Cortex of kidney (tissue), 1 donor: ENCODE results near the gene PHLDB3.
"Not testable (repeated sequence)": the region's sequence is repeated elsewhere in the genome, so short reads cannot be mapped to it uniquely, and the experiment has no call there.

Source experiments
- DNase-seq: peaks from one replicate; lab custom pipeline; 2025; lab: John Stamatoyannopoulos, UW

Gene PHLDB3

GRCh38 chr19:43504426-43505185 lies at the start of gene PHLDB3:
TSS of gene PHLDB3 (minus strand) at chr19:43504746. CDS start at chr19:43504118, 628 bp downstream.
- no peak for DNase-seq

GRCh38 chr19:43553656-43554055 lies 49.1 kb upstream of the PHLDB3 start:
- no peak for DNase-seq

- no peak for DNase-seq
Measured at GRCh38 chr19:43552616-43553015, 48.1 kb upstream of the PHLDB3 start.

GRCh38 chr19:43552198-43552450 lies 47.6 kb upstream of the PHLDB3 start:
- no peak for DNase-seq

DNA sequence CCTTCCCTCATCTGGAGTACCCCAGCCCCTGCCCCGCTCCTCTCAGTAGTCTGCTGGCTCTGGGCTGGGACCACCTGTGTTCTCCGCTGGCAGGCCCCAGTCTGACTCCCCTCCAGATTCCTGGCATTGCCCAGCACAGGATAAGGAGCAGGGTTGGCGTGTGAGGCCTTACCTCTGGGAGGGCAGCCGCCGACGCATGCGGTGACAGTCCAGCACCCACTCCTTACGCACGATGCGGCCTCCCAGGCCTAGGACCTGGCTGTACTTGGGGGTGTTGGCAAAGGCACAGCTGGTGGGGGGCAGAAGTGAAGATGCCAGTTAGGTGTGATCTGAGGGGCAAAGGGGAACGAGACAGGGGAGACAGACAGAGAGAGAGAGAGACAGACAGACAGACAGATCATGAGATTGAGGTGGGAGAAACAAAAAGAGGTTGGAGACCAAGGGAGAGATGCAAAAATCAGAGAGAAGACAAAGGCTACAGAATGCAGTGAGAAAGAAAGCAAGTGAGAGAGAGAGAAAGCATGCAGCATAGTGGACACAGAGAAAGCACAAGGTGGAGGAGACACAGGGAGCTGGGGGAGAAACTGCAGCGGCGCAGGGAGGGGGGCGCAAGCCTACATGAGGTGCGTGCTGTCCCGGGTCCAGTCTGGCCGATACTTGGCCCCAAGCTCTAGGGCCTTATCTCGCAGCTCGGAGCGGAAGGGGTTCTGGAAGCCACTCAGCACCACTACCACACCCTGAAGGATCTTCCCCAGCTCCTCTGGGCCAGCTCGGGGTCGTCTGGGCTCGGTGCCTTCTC lies 47.1 kb upstream of the PHLDB3 start:
- no peak for DNase-seq

DNA sequence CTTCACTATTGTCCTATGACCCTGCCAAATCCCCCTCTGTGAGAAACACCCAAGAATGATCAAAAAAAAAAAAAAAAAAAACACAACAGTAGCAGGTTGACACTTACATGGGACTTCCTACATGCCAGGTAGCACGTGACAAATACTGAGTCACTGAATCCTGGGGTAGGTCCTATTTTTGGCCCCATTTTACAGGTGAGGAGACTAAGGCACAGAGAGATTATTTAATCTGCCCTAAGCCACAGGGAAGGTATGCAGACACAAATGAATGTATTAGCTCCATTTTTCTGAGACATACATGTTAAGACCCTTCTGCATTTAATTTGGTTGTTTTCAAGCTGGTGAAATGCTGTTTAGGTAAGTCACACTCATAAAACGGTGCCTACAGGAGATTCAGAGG lies 44.2 kb upstream of the PHLDB3 start:
- DNase-seq = no peak

- not testable (repeated sequence) for DNase-seq
Measured at GRCh38 chr19:43547926-43548325, 43.4 kb upstream of the PHLDB3 start.

DNA sequence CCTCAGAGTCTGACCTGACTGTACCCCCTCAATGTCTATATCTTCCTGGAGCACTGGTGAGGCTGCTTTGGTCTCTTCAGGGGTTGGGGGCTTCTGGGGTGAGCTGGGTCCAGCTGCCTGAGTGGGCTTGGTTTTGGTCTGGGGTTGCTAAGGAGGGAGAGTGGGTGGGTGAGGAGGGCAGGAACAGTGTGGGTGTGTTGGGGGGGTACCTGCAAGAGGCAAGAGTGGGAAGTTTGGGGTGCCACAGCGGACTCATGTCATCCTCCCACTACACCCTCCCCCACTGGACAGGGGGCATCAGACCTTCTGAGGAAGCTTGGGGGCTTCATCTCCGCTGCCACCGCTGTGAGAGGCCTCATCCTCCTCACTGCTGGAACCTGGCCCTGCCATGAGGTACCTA lies 42.0 kb upstream of the PHLDB3 start:
- no peak for DNase-seq

DNA sequence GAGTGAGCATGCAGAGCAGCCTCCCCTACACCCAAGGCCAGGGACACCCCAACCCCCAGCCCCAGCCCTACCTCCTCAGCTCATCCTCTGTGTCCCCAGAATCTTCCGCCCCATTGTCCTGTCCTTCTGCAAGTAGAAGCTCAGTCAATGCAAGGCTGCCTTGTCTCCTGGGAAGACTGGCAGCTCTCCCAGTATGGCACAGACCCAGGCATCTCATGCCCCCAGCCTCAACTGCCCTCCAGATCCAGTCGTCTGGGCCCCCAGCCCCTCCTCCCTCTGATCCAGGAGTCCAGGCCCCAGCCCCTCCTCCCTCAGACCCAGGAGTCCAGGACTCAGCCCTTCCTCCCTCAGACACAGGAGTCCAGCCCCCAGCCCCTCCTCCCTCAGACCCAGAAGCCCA lies 41.4 kb upstream of the PHLDB3 start:
- no peak for DNase-seq

DNA sequence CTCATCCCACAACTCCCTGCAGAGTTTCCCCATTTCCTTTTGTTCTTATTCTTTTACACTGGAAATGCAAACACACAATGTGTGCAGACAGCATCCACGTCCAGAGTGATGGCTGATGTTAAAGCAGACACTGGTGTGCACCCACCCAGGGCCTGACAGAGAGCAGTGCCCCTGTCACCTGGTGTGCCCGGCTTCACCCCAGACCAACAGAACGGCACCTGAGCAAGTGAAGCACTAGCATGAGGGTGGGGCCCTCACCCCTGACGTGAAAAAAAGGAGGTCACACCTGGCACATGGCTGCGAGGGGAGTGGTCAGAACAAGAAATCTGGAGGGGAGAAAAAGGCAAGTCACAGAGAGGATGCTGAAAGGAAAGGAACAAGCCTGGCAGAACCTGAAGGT lies 40.7 kb upstream of the PHLDB3 start:
- DNase-seq = no peak

DNA sequence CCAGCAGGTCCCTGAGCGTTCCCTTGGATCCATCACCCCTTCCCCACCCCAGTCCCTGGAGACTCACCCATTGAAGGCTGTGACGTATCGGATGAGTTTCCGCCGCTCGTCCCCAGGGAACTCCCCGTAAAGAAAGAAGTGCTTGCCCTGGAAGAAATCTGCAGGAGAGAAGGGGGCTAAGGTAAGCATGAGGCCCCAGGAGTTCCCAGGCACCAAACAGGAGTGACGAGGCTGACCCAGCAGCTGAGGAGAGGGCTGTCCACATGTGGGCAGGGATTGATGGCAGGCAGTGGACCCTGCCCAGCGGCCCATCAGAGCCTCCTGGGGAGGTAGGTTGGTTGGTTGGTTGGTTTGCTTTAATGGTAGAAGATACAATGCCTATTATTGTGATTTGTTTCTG lies 39.5 kb upstream of the PHLDB3 start:
- no peak for DNase-seq

DNA sequence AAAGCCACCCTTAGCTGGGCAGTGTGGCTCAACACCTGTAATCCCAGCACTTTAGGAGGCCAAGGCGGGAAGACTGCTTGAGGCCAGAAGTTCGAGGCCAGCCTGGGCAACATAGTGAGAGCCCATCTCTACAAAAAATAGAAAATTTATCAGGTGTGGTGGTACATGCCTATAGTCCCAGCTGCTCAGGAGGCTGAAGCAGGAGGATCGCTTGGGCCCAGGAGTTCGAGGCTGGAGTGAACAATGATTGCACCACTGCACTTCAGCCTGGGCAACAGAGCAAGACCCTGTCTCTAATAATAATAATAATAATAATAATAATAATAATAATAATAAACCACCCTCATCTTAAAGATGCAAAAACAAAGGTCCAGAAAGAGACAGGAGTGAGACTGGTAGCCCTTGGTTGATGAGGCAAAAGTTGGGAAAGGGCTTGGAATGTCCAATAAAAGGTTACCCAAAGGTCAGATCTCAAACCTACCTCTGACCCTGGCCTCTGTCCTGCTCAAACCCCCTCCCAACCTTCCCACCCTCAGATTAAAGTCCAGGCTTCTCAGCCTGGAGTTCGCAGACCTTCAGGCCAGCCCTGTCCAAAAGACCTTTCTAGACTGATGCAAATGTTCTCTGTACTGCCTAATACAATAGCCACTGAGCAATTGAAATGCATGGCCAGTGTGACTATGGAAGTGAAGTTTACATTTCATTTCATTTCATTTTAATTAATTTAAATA lies 37.5 kb upstream of the PHLDB3 start:
- no peak for DNase-seq

- DNase-seq = no peak
Measured at GRCh38 chr19:43540381-43540780, 35.8 kb upstream of the PHLDB3 start.

GRCh38 chr19:43538922-43539321 lies 34.4 kb upstream of the PHLDB3 start:
- no peak for DNase-seq

GRCh38 chr19:43534816-43535761 lies 30.5 kb upstream of the PHLDB3 start:
- DNase-seq = no peak

- DNase-seq = no peak
Measured at GRCh38 chr19:43534305-43534815, 29.8 kb upstream of the PHLDB3 start.

GRCh38 chr19:43533546-43534304 lies 29.2 kb upstream of the PHLDB3 start:
- DNase-seq = no peak

GRCh38 chr19:43532962-43533545 lies 28.5 kb upstream of the PHLDB3 start, which contains the start of gene ZNF575:
TSS of gene ZNF575 (plus strand) at chr19:43533188. CDS start at chr19:43534423, 1,235 bp downstream.
- no peak for DNase-seq

GRCh38 chr19:43532571-43532961 lies 28.0 kb upstream of the PHLDB3 start:
- no peak for DNase-seq

- no peak for DNase-seq
Measured at GRCh38 chr19:43527860-43528622, 23.5 kb upstream of the PHLDB3 start.
